GM13976 (cell line): ENCODE measurements around the gene UTRN.
A peak's percentile ranks its signal among the peaks of the same experiment; 100 is the strongest.

Experiments
- DNase-seq: peaks from one replicate; pipeline ENCODE4 v3.0.0; 2012; ENCODE audit warnings: low spot score
- in situ Hi-C: fragments of 300-500 bp; cut with MboI; formaldehyde crosslinking; loops from one replicate; pipeline ENCODE4 v1.12.0; 2022; ENCODE audit warnings: low sequenced_read_pairs, mixed read lengths, inconsistent platforms; ENCODE audit not compliant: unreplicated experiment
- TF ChIP-seq, protein P1 (sequence below): IDR thresholded peaks from 2 replicates; pipeline ENCODE4 v1.5.1; 2012; ENCODE audit warnings: borderline replicate concordance, mild to moderate bottlenecking; ENCODE audit not compliant: insufficient read depth; ENCODE audit errors: extremely low read depth, missing control alignments, control extremely low read depth

The UTRN gene

DNA sequence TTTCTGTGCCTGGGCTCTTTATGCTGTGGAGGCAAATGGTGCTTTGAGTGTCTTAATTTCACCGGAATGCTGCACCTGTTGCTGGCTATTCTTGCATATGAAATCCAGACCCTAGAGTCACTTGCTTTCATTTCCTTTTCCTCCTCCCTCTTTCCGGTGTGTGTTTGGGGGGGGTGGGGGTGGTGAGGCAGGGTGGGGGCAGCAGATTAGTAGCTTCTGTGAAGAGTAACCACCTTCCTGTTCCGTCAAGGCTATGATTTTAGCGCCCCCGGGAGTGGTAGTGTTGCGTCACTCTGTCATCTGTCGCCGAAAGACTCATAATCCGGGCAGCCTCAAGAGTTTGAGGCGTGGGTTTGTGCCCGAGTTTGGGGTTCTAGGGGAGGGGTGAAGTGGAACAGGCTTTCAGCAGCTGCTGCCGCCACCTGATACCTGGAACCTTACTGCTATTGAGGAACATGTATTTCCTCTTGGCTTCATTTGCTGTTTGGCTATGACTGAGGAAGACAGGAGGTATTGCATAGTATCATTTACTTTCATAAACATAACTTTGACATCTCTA lies 49.1 kb downstream of the UTRN start:
- in situ Hi-C loops = no loop called here
- TF ChIP-seq, protein P1, sequence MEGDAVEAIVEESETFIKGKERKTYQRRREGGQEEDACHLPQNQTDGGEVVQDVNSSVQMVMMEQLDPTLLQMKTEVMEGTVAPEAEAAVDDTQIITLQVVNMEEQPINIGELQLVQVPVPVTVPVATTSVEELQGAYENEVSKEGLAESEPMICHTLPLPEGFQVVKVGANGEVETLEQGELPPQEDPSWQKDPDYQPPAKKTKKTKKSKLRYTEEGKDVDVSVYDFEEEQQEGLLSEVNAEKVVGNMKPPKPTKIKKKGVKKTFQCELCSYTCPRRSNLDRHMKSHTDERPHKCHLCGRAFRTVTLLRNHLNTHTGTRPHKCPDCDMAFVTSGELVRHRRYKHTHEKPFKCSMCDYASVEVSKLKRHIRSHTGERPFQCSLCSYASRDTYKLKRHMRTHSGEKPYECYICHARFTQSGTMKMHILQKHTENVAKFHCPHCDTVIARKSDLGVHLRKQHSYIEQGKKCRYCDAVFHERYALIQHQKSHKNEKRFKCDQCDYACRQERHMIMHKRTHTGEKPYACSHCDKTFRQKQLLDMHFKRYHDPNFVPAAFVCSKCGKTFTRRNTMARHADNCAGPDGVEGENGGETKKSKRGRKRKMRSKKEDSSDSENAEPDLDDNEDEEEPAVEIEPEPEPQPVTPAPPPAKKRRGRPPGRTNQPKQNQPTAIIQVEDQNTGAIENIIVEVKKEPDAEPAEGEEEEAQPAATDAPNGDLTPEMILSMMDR = no peak

More for the DNA sequence above, 49.1 kb downstream of the UTRN start:
- DNase-seq = peak; percentile 45
